GM18517 (cell line): ENCODE measurements around the gene STAM.
A peak's percentile ranks its signal among the peaks of the same experiment; 100 is the strongest.

Experiments
- ATAC-seq: cut with Tn5 transposase; IDR thresholded peaks from one replicate; pipeline ENCODE4 v1.9.1; 2021; ENCODE audit warnings: mild to moderate bottlenecking, moderate library complexity; ENCODE audit not compliant: unreplicated experiment

STAM gene

GRCh38 chr10:17645621-17646345, 1.8 kb downstream of the STAM start:
- ATAC-seq, result no peak

DNA sequence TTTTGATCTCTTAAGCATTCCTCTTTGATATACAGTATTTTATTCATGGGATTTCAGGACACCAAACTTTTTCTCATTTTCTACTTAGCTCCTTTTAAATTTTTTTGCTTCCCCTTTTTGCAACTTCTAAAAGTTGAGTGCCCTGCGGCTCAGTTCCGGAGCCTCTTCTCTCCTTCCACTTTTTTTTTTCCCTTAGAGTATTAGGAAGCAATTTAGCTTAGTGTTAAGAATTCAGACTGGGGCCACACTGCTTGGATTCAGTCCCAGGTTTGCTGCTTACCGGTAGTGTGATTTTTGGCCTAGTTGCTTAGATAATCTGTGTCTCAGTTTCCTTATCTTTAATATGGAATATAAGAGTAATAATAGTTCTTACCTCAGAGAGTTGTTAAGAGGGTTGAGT, 3.4 kb downstream of the STAM start:
- no peak for ATAC-seq

GRCh38 chr10:17648243-17649035, 4.5 kb downstream of the STAM start:
- no peak for ATAC-seq

GRCh38 chr10:17649052-17649451, 5.1 kb downstream of the STAM start:
- ATAC-seq, result no peak

GRCh38 chr10:17649836-17650235, 5.9 kb downstream of the STAM start:
- no peak for ATAC-seq

DNA sequence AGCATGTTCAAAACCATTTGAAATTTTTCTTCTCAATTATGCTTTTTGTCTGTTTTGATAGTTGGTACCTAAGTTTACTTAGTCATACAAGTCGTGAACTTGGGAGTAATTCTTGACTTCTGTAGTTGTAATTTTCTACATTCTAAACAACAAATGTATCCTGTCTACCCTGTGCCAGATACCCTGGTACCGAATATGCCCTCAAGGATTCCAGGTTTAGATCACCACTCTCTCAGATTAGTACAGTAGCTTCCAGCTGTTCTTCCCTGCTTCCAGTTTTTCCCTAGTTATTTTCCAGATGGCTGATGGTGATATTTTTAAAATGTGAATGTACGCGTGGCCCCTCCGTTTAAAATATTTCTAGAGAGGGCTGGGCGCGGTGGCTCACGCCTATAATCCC, 6.5 kb downstream of the STAM start:
- no peak for ATAC-seq

GRCh38 chr10:17651896-17652295, 7.9 kb downstream of the STAM start:
- ATAC-seq, result no peak

- ATAC-seq, result no peak
These were observed 8.6 kb downstream of the STAM start for GRCh38 chr10:17652585-17652984.

- peak; percentile 9 for ATAC-seq
These were observed 11.1 kb downstream of the STAM start for GRCh38 chr10:17655009-17655408.

DNA sequence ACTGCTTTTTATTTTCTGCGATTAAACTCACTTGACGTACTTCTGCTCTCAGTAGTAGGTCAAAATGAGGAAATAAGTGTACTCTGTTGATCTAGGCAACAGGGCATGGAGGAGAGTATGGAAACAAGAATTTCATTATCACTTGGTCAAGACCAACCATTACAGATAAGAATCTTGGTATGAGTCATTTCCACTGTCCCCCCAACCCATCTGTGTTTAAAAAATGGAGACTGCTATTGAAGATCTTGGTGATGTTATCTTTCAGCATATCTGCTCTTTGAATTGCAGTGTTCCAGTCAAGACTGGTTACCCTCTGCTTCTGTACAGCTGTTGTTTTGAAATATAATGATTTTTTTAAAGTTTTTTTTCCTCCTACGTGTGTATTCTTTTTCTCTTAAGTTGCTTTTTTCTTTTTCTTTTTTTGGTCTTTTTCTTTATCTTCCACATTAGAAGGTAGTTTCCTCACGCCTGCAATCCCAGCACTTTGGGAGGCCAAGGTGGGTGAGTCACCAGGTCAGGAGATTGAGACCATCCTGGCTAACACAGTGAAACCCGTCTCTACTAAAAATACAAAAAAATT, 11.7 kb downstream of the STAM start:
- peak; percentile 91 for ATAC-seq

GRCh38 chr10:17657103-17657500, 13.2 kb downstream of the STAM start:
- no peak for ATAC-seq

- no peak for ATAC-seq
These were observed 15.4 kb downstream of the STAM start for GRCh38 chr10:17659365-17659764.

GRCh38 chr10:17660921-17661320, 17.0 kb downstream of the STAM start:
- no peak for ATAC-seq

DNA sequence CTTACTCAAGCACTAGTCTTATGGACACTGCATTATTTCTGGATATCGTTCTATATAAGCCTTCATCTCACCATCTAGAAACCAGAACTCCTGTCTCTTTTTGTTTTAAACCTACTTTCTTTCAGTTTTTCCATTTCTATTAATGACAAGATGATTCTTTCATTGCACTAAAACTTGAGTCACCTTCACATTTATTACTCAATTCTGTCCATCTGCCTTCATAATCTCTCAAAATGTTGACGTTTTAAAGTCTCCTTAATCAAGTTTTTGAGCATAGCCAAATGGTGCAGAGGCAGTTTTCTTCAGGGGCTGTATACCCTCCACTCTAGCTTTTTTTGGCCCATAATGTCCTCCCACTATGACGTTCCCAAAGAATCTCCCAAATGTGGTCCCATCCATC, 17.6 kb downstream of the STAM start:
- no peak for ATAC-seq

GRCh38 chr10:17662193-17663138, 18.5 kb downstream of the STAM start:
- ATAC-seq, result no peak

- no peak for ATAC-seq
These were observed 19.5 kb downstream of the STAM start for GRCh38 chr10:17663450-17663849.

GRCh38 chr10:17665747-17666146, 21.8 kb downstream of the STAM start:
- no peak for ATAC-seq

GRCh38 chr10:17668435-17669184, 24.7 kb downstream of the STAM start:
- ATAC-seq, result peak; percentile 18

DNA sequence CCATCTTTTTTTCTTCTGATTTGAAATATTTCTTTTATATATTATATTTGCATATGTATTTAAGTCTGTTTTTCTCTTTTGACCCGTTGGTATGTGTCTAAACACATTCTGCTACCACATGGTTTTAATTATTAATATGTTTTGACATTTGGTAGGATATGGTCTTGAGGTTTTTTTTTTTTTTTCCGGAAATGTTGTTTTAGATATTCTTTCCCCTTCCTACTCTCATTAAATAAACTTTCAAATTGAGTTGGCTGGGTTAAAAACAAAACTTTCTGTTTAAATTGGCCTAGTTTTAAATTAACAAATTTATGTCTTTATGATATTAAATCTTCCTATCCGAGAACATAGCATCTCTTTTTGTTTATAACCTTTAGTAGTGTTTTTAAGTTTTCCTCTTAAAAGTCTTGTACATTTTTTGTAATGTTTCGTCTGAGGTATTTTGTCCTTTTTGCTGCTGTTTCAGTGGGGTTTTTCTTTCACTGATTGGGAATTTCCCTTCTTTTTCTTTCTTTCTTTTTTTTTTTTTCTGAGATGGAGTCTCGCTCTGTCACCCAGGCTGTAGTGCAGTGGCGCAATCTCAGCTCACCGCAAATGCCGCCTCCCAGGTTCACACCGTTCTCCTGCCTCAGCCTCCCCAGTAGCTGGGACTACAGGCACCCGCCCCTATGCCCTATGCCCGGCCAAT, 25.4 kb downstream of the STAM start:
- ATAC-seq, result peak; percentile 69

GRCh38 chr10:17671307-17671706, 27.4 kb downstream of the STAM start:
- no peak for ATAC-seq
